Brain pericyte (primary cell): ENCODE results near the gene VAC14.

Experiments
- DNase-seq: peaks from one replicate; pipeline ENCODE4 v3.0.0-alpha.2; 2012; ENCODE audit warnings: low read depth, low spot score

VAC14 gene

GRCh38 chr16:70708366-70709246, 92.4 kb downstream of the VAC14 start:
- DNase-seq: no peak

GRCh38 chr16:70706948-70707465, 94.0 kb downstream of the VAC14 start:
- DNase-seq: peak; percentile 57

- no peak for DNase-seq
Measured at GRCh38 chr16:70705056-70705455, 95.9 kb downstream of the VAC14 start.

DNA sequence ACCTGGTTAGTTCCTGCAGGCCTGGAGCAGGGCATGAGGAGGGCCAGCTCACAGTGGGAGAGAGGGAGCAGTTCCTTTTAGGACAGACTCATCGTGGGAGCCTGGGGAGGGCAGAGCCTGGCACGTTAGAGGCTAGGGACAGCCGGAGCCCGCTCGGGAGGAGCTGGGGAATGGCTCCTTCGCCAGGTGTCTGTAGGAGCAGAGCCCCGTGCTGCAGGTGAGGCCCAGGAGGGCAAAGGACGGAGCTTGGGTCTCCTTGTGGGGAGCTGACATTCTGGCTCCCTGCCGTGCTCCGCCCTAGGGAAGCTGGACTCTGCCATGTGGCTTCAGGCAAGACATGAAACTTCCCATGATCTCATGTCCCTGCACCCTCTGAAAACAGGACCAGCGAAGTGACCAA, 96.4 kb downstream of the VAC14 start:
- no peak for DNase-seq

DNA sequence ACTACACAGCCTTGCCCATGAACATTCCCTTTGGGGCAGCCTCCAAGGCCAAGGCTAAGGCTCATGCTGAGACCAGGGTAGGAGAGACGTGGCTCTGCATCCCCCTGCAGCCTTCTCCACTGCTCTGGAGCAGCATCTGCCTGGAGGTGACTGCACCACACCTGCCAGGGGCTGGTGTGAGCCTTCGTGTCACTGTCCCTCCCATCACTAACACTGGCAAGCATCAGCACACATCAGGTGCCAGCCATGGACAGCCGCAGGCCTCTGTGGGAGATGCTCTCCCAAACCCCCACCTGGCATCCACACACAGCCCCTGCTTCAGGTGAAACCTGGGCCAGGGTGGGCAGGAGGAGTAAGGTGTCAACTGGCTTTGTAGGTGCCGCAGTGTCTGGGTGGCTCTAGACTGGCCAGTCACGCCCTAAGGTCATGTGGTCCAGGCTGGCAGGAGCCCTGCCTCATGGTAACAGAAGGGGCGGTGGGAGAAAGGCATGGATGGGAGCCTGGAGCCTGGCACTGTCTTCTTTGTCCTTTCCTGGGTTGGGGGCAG, 97.0 kb downstream of the VAC14 start:
- DNase-seq: no peak

DNA sequence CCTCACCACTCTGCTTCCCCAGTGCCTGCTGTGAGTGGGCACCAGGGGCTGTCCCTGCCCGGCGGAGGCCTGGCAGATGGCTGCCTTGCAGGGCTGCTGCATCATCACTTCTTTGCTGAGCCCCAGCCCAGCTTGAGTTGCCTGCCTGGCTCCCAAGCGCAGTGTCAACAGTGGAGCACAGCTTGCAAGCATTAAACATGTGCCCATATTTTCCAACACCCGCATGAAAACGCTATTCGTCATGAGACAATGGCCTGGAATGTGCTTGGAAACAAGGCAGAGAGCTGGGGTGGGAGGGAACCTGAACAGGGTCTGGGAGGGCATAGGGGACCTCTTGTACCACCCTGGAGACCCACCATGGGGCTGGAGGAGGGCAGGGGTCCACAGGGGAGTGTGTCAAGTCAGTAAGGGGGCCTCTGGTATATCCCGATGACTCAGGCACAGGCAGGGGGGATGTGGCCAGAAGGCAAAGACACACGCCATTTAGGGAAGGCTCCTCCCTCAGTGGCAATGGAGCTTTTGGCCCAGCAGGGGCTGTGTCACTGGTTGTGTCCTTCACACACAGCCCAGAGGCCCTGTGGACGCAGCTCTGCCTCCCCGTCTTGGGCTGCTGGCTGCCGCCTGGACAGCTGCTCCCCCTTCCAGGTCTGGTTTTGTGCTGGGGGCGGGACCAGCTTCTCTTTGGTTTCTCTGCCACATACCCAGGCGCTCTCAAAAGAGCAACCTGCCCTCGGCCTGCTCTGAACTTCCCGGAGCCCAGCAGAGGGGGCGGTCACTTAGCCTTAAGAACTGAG, 97.7 kb downstream of the VAC14 start:
- DNase-seq: peak; percentile 97

DNA sequence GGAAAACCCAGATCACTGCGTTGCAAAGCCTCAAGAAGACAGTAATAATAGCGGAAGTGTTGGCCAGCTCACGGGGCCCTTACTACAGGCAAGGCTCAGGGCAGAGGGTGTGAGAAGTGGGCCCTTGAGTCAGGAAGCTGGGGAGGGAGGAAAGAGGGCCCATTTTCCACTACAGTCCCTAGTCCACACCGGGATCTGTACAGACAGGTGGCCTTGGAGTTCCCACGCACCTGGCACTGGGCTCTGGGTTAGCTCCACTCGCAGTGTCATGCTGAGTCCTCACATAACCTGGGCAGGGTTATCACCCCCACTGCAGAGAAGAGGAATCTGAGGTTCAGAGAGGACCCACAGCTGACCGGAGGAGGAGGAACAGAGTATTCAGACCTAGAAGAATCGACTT, 98.3 kb downstream of the VAC14 start:
- no peak for DNase-seq

DNA sequence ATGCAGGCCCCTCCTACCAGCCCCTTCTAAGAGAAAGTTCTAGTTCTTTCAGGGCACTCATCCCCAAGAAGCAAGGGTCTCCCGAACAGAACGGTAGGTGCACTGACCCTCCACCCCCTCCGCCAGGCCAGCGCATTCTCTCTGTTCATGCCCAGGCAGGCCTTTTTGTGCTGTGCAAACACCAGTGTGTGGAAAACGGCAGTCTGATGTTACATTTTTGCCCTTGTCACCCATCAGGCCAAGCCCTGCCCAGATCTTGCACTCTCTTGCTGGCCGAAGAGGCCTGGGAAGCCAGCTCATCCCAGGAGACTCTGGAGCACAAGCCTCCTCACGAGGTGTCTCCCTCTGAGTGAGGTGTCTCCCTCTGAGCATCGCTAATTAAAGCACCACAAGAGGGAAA, 99.0 kb downstream of the VAC14 start:
- no peak for DNase-seq

- DNase-seq: no peak
Measured at GRCh38 chr16:70701596-70701995, 99.4 kb downstream of the VAC14 start.

GRCh38 chr16:70701036-70701435, 99.9 kb downstream of the VAC14 start:
- no peak for DNase-seq

GRCh38 chr16:70700101-70701020, 100.6 kb downstream of the VAC14 start:
- no peak for DNase-seq

DNA sequence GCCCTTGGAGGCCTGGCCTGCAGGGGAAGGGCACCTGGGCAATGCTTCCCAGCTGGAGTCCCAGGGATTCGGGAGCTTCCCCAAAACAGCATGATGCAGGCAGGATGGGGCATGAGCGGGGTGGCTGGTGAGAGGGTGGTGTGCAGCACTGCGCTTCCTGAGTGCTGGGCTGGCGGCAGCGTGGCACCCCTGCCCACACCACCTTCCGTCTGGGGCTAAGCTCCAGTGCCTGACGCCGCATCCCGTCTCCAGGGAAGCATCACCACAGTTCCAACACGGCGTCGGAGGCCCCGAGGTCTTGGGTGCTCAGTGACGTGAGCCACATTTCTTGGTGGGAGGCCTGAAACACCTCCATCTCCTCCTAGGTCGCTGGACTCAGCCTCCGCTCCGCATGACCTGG, 101.3 kb downstream of the VAC14 start:
- DNase-seq: no peak

GRCh38 chr16:70698901-70699300, 102.1 kb downstream of the VAC14 start:
- DNase-seq: no peak

DNA sequence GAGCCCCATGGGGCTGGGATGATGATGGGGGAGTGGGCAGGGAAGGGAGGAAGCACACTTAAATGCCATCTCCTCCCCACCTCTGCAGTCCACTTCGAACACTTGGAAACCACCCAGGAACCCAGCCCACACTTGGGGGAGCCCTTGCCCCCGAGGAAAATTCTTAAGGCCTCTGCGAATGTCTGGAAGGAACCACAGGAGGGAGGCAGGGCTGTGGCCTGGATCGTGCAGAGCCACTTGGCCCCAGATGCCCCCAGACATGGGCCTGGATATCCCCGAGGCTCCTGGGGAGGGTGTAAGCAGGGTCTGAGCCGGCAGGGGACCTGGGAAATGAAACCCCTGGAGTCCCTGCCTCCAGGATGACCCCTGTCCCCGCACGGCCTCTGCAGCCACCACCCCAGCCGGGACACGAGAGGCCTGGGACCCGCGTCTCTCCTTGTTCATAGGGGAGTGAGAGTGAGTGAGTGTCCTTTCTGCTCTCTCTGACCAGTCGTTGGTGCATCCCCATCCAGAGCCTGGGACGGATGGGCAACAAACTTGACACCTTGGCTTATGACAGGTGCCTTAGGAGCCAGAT, 103.3 kb downstream of the VAC14 start:
- no peak for DNase-seq

- no peak for DNase-seq
Measured at GRCh38 chr16:70696952-70697593, 103.9 kb downstream of the VAC14 start.

GRCh38 chr16:70696355-70696754, 104.6 kb downstream of the VAC14 start:
- no peak for DNase-seq

DNA sequence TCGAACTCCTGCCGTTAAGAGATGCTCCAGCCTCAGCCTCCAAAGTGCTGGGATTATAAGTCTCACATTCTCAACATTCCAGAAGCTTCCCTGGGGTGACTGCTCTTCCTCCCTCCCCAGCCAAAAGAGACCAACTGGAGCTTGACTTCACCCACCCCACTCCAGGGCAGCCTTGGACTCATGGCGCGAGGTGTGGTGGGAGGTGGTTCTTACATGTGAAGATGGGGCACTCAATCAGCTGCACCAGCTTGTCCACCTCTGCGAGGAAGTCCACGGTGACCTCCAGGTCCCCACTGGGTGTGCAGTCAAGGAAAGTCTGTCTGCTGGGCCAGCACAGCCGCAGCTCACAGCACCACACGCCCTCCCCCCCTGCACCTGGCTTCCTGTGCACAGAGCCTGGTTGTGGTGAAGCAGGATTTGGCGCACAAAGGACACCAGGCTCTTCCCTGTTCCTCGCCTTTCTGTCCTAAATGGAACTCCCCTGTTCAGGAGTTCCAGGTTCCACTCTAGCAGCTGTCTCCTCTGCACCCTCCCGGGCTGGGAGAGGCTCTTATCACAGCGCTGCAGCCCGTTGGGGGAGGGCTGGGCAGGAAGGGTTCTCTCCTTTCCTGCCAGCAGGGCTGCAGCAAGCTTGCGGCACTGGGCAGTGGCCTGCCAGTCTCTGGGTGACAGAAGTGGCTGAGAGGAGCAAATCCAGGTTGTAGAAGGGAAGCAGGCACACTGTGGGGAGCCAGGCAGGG, 105.5 kb downstream of the VAC14 start:
- no peak for DNase-seq

DNA sequence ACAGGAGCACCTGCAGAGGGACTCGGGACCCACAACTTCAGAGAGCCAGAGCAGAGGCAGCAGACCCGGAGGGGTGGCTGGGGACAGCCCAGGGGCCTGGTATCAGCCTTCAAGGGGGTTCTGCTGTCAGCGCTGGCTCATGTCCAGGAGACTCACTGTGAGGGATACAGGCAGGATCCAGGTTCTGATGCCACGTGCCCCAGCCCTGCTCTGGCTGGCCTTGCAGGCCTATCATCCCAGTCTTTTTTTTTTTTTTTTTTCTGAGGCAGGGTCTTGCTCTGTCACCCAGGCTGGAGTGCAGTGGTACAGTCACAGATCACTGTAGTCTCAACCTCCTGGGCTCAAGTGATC, 106.1 kb downstream of the VAC14 start:
- no peak for DNase-seq

GRCh38 chr16:70694088-70694867, 106.7 kb downstream of the VAC14 start:
- no peak for DNase-seq
